Measurements from ENCODE around the gene RFC2. TPM values are rescaled to one million over a fixed set of nuclear protein-coding genes. Genes with fewer than 3 reads are reported as not detected.
A peak's percentile ranks its signal among the peaks of the same experiment; 100 is the strongest.

Gene RFC2
- total RNA-seq, 6 experiments from 2014 or later, result 8.0 to 21.3 (median 12.2) TPM

GRCh38 chr7:74183142-74183541 lies 71.1 kb downstream of the RFC2 start:
- ATAC-seq, result peak; percentile 57 to 82 (median 76)
- DNase-seq, result peak in 1 of 3 donors; percentile 63
- Histone ChIP-seq H3K27ac (no peak overlapping the region), H3K36me3 (peaks cover 0 to 6% (median 0%) of the 10 kb centered on the region in 4 donors), H3K27me3 (no peaks in the 10 kb centered on the region), H3K4me1 (peaks cover 0 to 75% (median 15%) of the 10 kb centered on the region in 4 donors), H3K4me3 (no peak overlapping the region), H3K9me3 (no peaks in the 10 kb centered on the region)
- 20% methylated on average over 3 of the region's 3 CpGs for WGBS (ENCODE audit: insufficient coverage, low coverage, low lambda C conversion rate, missing lambda C conversion rate)
- TF ChIP-seq POLR2A (IDR thresholded peaks at IDR 0.05) (no peak), CTCF (IDR thresholded peaks at IDR 0.05) (no peak)
- intact Hi-C loops (cut with DNase I), result no loop called here

- TF ChIP-seq CTCF (IDR thresholded peaks at IDR 0.05), result no peak
- no peak for TF ChIP-seq POLR2A (IDR thresholded peaks at IDR 0.05)
- peak; percentile 57 to 76 (median 76) for ATAC-seq
- H3K36me3 ChIP-seq, result no peaks in the 10 kb centered on the region
- no peak overlapping the region for H3K27ac ChIP-seq
- no peak overlapping the region for H3K4me3 ChIP-seq
- no peaks in the 10 kb centered on the region for H3K9me3 ChIP-seq
- 54% methylated on average over 6 of the region's 6 CpGs for WGBS (ENCODE audit: insufficient coverage, low coverage, low lambda C conversion rate, missing lambda C conversion rate)
- intact Hi-C loops (cut with DNase I), result no loop called here
- H3K27me3 ChIP-seq, result no peaks in the 10 kb centered on the region
- H3K4me1 ChIP-seq, result peaks cover 0 to 80% (median 15%) of the 10 kb centered on the region in 4 donors
- peak in 1 of 3 donors; percentile 54 for DNase-seq
Observed at GRCh38 chr7:74182453-74183090, 71.6 kb downstream of the RFC2 start.

GRCh38 chr7:74181821-74182220 lies 72.4 kb downstream of the RFC2 start:
- DNase-seq, result no peak
- Histone ChIP-seq H3K36me3 (peaks cover 0 to 5% (median 0%) of the 10 kb centered on the region in 4 donors), H3K9me3 (no peaks in the 10 kb centered on the region), H3K4me3 (no peak overlapping the region), H3K27me3 (no peaks in the 10 kb centered on the region), H3K4me1 (peaks cover 0 to 83% (median 19%) of the 10 kb centered on the region in 4 donors), H3K27ac (no peak overlapping the region)
- ATAC-seq, result no peak
- 66% methylated on average over 2 of the region's 5 CpGs for WGBS (ENCODE audit: insufficient coverage, low coverage, low lambda C conversion rate, missing lambda C conversion rate)
- TF ChIP-seq POLR2A (IDR thresholded peaks at IDR 0.05) (no peak), CTCF (IDR thresholded peaks at IDR 0.05) (no peak)
- intact Hi-C loops (cut with DNase I), result no loop called here

MicroRNAs within 50 kb of the gene (microRNA counts, 767-probe panel; counts per million panel counts)
- microRNA hsa-miR-590-3p (237 counts per million), microRNA hsa-miR-590-5p (237 counts per million)

Small RNA genes lying within 50 kb of the gene (microRNA-seq; reads per million reads assigned to microRNA genes)
- 372 to 805 reads per million in 2 donors for gene MIR590

Small RNA genes lying within 50 kb of the gene (small RNA-seq; reads per million reads assigned to genes)
- 0.10 to 0.39 reads per million in 2 experiments for gene MIR590

Other genes with a start within 250 kb of the RFC2 start
- 10 to 100 TPM in 1 of 6 experiments, 1 to 10 TPM in 5; 3.0 to 11.7 (median 5.3) TPM for gene ELN, start 226.2 kb downstream of the RFC2 start, total RNA-seq
- gene LIMK1, start 170.6 kb downstream of the RFC2 start, total RNA-seq, result 1 to 10 TPM; 3.1 to 9.9 (median 5.8) TPM
- gene EIF4H, start 80.0 kb downstream of the RFC2 start, total RNA-seq, result 100 to 1,000 TPM; 117 to 128 (median 118) TPM
- gene LAT2, start 44.4 kb downstream of the RFC2 start, total RNA-seq, result 10 to 100 TPM in 1 of 6 experiments, 1 to 10 TPM in 5; 3.8 to 10.6 (median 6.6) TPM
- gene CLIP2, start 35.0 kb upstream of the RFC2 start, total RNA-seq, result 1 to 10 TPM; 2.8 to 6.8 (median 4.2) TPM
- gene GTF2IRD1, start 199.5 kb upstream of the RFC2 start, total RNA-seq, result 1 to 10 TPM; 1.9 to 9.8 (median 6.5) TPM

Data from right lobe of liver (tissue), 6 donors.